ENCODE results near the gene LGALS9.

The LGALS9 gene

GRCh38 chr17:27616414-27616813 is 14.6 kb upstream of the LGALS9 start:
- DNase-seq (ENCODE audit: low read depth in 2 of 2) = no peak
- no peak for TF ChIP-seq CTCF (IDR thresholded peaks at IDR 0.05; ENCODE audit: low read depth, low read length)

GRCh38 chr17:27618417-27618816 is 12.6 kb upstream of the LGALS9 start:
- TF ChIP-seq CTCF (IDR thresholded peaks at IDR 0.05; ENCODE audit: low read depth, low read length) = no peak
- DNase-seq (ENCODE audit: low read depth in 2 of 2) = no peak

More at GRCh38 chr17:27616414-27616813, 14.6 kb upstream of the LGALS9 start:
- H3K4me3 ChIP-seq (replicated peaks in 1 of 2; ENCODE audit: low read depth in 2 of 2, low read length in 2 of 2) = no peak overlapping the region

GRCh38 chr17:27620721-27621120 is 10.3 kb upstream of the LGALS9 start:
- no peak for TF ChIP-seq CTCF (IDR thresholded peaks at IDR 0.05; ENCODE audit: low read depth, low read length)

More at GRCh38 chr17:27618417-27618816, 12.6 kb upstream of the LGALS9 start:
- no peak overlapping the region for H3K4me3 ChIP-seq (replicated peaks in 1 of 2; ENCODE audit: low read depth in 2 of 2, low read length in 2 of 2)

GRCh38 chr17:27621536-27621935 is 9.5 kb upstream of the LGALS9 start:
- DNase-seq (ENCODE audit: low read depth in 2 of 2) = no peak
- TF ChIP-seq CTCF (IDR thresholded peaks at IDR 0.05; ENCODE audit: low read depth, low read length) = no peak
- no peak overlapping the region for H3K4me3 ChIP-seq (replicated peaks in 1 of 2; ENCODE audit: low read depth in 2 of 2, low read length in 2 of 2)

More at GRCh38 chr17:27620721-27621120, 10.3 kb upstream of the LGALS9 start:
- no peak for DNase-seq (ENCODE audit: low read depth in 2 of 2)
- no peak overlapping the region for H3K4me3 ChIP-seq (replicated peaks in 1 of 2; ENCODE audit: low read depth in 2 of 2, low read length in 2 of 2)

GRCh38 chr17:27621942-27622559 is 8.9 kb upstream of the LGALS9 start:
- DNase-seq (ENCODE audit: low read depth in 2 of 2) = no peak
- no peak overlapping the region for H3K4me3 ChIP-seq (replicated peaks in 1 of 2; ENCODE audit: low read depth in 2 of 2, low read length in 2 of 2)
- TF ChIP-seq CTCF (IDR thresholded peaks at IDR 0.05; ENCODE audit: low read depth, low read length) = no peak

GRCh38 chr17:27622986-27623385 is 8.0 kb upstream of the LGALS9 start:
- no peak overlapping the region for H3K4me3 ChIP-seq (replicated peaks in 1 of 2; ENCODE audit: low read depth in 2 of 2, low read length in 2 of 2)
- DNase-seq (ENCODE audit: low read depth in 2 of 2) = no peak

More at GRCh38 chr17:27622986-27623385, 8.0 kb upstream of the LGALS9 start:
- TF ChIP-seq CTCF (IDR thresholded peaks at IDR 0.05; ENCODE audit: low read depth, low read length) = no peak
